GM19035 (cell line): Measurements from ENCODE around the gene FLT1.

ENCODE experiments used
- ATAC-seq: cut with Tn5 transposase; IDR thresholded peaks from one replicate; pipeline ENCODE4 v1.9.1; 2021; ENCODE audit not compliant: unreplicated experiment

FLT1 gene

GRCh38 chr13:28392896-28393505, 101.9 kb downstream of the FLT1 start:
- no peak for ATAC-seq

- ATAC-seq, result no peak
Measured at GRCh38 chr13:28392428-28392827, 102.5 kb downstream of the FLT1 start.

- no peak for ATAC-seq
Measured at GRCh38 chr13:28387740-28388501, 107.0 kb downstream of the FLT1 start.

GRCh38 chr13:28385362-28385761, 109.6 kb downstream of the FLT1 start:
- ATAC-seq, result no peak

- ATAC-seq, result no peak
Measured at GRCh38 chr13:28384789-28385188, 110.1 kb downstream of the FLT1 start.

GRCh38 chr13:28380319-28380718, 114.6 kb downstream of the FLT1 start:
- ATAC-seq, result no peak

- no peak for ATAC-seq
Measured at GRCh38 chr13:28379371-28380083, 115.4 kb downstream of the FLT1 start.

GRCh38 chr13:28376604-28377003, 118.3 kb downstream of the FLT1 start:
- no peak for ATAC-seq

GRCh38 chr13:28375250-28375930, 119.5 kb downstream of the FLT1 start:
- ATAC-seq, result no peak

- ATAC-seq, result no peak
Measured at GRCh38 chr13:28373810-28374209, 121.1 kb downstream of the FLT1 start.

- no peak for ATAC-seq
Measured at GRCh38 chr13:28370448-28370847, 124.5 kb downstream of the FLT1 start.

- ATAC-seq, result no peak
Measured at GRCh38 chr13:28358708-28359107, 136.2 kb downstream of the FLT1 start.

GRCh38 chr13:28357911-28358433, 137.0 kb downstream of the FLT1 start:
- ATAC-seq, result no peak

- no peak for ATAC-seq
Measured at GRCh38 chr13:28357247-28357825, 137.6 kb downstream of the FLT1 start.

GRCh38 chr13:28356561-28357021, 138.3 kb downstream of the FLT1 start:
- no peak for ATAC-seq

GRCh38 chr13:28355822-28356371, 139.0 kb downstream of the FLT1 start:
- no peak for ATAC-seq

GRCh38 chr13:28355046-28355821, 139.7 kb downstream of the FLT1 start:
- no peak for ATAC-seq

GRCh38 chr13:28353679-28354078, 141.2 kb downstream of the FLT1 start:
- no peak for ATAC-seq

GRCh38 chr13:28349907-28350654, 144.8 kb downstream of the FLT1 start:
- ATAC-seq, result no peak
